GM23338 (cell line): Measurements from ENCODE around the gene SARDH. TPM values are rescaled to one million over a fixed set of nuclear protein-coding genes. Genes with fewer than 3 reads are reported as not detected.

Source experiments
- ATAC-seq: fragments of 200-7000 bp; cut with Tn5 transposase; 3 replicates; pipeline ENCODE4 v1.9.1; 2020
- DNase-seq: peaks from one replicate; pipeline ENCODE4 v3.0.0-alpha.2; 2015; ENCODE audit warnings: low spot score
- H2AFZ ChIP-seq: fragments of 200-600 bp; sonication (generic); 2 replicates; pipeline ENCODE4 v1.8.0; 2016; ENCODE audit warnings: antibody characterized with exemption, mild to moderate bottlenecking, moderate library complexity
- H3F3A ChIP-seq: fragments of 200-600 bp; sonication (generic); replicated peaks from 2 replicates; pipeline ENCODE4 v1.8.0; 2017; ENCODE audit warnings: antibody characterized with exemption, mixed run types, low read depth
- H3K27ac ChIP-seq: fragments of 200-600 bp; sonication (generic); 2 replicates; pipeline ENCODE4 v1.6.1; 2016; ENCODE audit warnings: low read depth
- H3K27me3 ChIP-seq: fragments of 200-600 bp; sonication (generic); 2 replicates; pipeline ENCODE4 v1.8.0; 2016; ENCODE audit warnings: mild to moderate bottlenecking, mixed run types, moderate library complexity; ENCODE audit not compliant: insufficient read depth
- H3K36me3 ChIP-seq: fragments of 200-600 bp; sonication (generic); 2 replicates; pipeline ENCODE4 v1.8.0; 2016; ENCODE audit warnings: mild to moderate bottlenecking; ENCODE audit not compliant: insufficient read depth
- H3K4me1 ChIP-seq: fragments of 200-600 bp; sonication (generic); 2 replicates; pipeline ENCODE4 v1.8.0; 2016; ENCODE audit warnings: mild to moderate bottlenecking, moderate library complexity; ENCODE audit not compliant: insufficient read depth
- H3K4me2 ChIP-seq: fragments of 200-600 bp; sonication (generic); 2 replicates; pipeline ENCODE4 v1.7.1; 2017; ENCODE audit warnings: mixed run types
- H3K4me3 ChIP-seq: fragments of 200-600 bp; sonication (generic); 2 replicates; pipeline ENCODE4 v1.6.1; 2016; ENCODE audit warnings: mixed run types
- H3K79me2 ChIP-seq: fragments of 200-600 bp; sonication (generic); replicated peaks from 2 replicates; pipeline ENCODE4 v1.8.0; 2017; ENCODE audit warnings: mild to moderate bottlenecking; ENCODE audit not compliant: insufficient read depth
- H3K9me2 ChIP-seq: fragments of 200-600 bp; sonication (generic); 2 replicates; pipeline ENCODE4 v1.8.0; 2017; ENCODE audit not compliant: insufficient read depth
- H4K20me1 ChIP-seq: fragments of 200-600 bp; sonication (generic); replicated peaks from 2 replicates; pipeline ENCODE4 v1.8.0; 2017; ENCODE audit warnings: mild to moderate bottlenecking; ENCODE audit not compliant: insufficient read depth
- H3K27ac Mint-ChIP-seq: 2 replicates; pipeline ENCODE4 v1.8.0; 2020; ENCODE audit warnings: inconsistent platforms, mild to moderate bottlenecking, moderate library complexity, mixed read lengths
- H3K27me3 Mint-ChIP-seq: 3 replicates; pipeline ENCODE4 v1.8.0; 2022; ENCODE audit warnings: low read depth, mild to moderate bottlenecking, moderate library complexity, mixed read lengths, inconsistent platforms; ENCODE audit not compliant: insufficient read depth, poor library complexity
- H3K36me3 Mint-ChIP-seq: 3 replicates; pipeline ENCODE4 v1.8.0; 2021; ENCODE audit warnings: low read depth, mild to moderate bottlenecking, inconsistent platforms, moderate library complexity, mixed read lengths
- H3K4me1 Mint-ChIP-seq: 3 replicates; pipeline ENCODE4 v1.8.0; 2020; ENCODE audit warnings: mild to moderate bottlenecking, inconsistent platforms, mixed read lengths
- H3K4me3 Mint-ChIP-seq: 3 replicates; pipeline ENCODE4 v1.8.0; 2021; ENCODE audit warnings: moderate library complexity, mild to moderate bottlenecking, inconsistent platforms, mixed read lengths
- H3K9me3 Mint-ChIP-seq: 3 replicates; pipeline ENCODE4 v1.8.0; 2020; ENCODE audit warnings: moderate library complexity, mild to moderate bottlenecking, inconsistent platforms, mixed read lengths
- CREB1 ChIP-seq: fragments of 250-450 bp; sonication (Bioruptor Pico); IDR thresholded peaks from 2 replicates; pipeline ENCODE4 v1.5.0; 2020; ENCODE audit warnings: low read depth, mild to moderate bottlenecking, moderate library complexity
- CTCF ChIP-seq, 2 experiments: fragments of 200-600 bp in 1 of 2; sonication (generic) in 1 of 2; conservative IDR thresholded peaks; 2 replicates each; pipeline versions ENCODE4 v1.5.1 to v1.6.1; 2016 to 2017; ENCODE audit warnings: antibody characterized with exemption in 2 of 2, low read depth in 2 of 2, mild to moderate bottlenecking in 2 of 2, moderate library complexity in 1 of 2
- ETS1 ChIP-seq: IDR thresholded peaks from 2 replicates; pipeline ENCODE4 v1.6.1; 2016; ENCODE audit warnings: antibody characterized with exemption
- EZH2 ChIP-seq: fragments of 200-600 bp; sonication (generic); IDR thresholded peaks from one replicate; pipeline ENCODE4 v1.8.0; 2017; ENCODE audit warnings: antibody characterized with exemption, mild to moderate bottlenecking, low read depth; ENCODE audit not compliant: unreplicated experiment
- EZH2phosphoT487 ChIP-seq: fragments of 200-600 bp; sonication (generic); IDR thresholded peaks from one replicate; pipeline ENCODE4 v1.8.1; 2018; ENCODE audit warnings: antibody characterized with exemption; ENCODE audit not compliant: unreplicated experiment
- JUNB ChIP-seq: IDR thresholded peaks from one replicate; pipeline ENCODE4 v1.6.1; 2016; ENCODE audit warnings: antibody characterized with exemption; ENCODE audit not compliant: unreplicated experiment
- NANOG ChIP-seq: IDR thresholded peaks from 2 replicates; pipeline ENCODE4 v1.6.1; 2016; ENCODE audit warnings: antibody characterized with exemption, borderline replicate concordance
- POLR2AphosphoS5 ChIP-seq: IDR thresholded peaks from 2 replicates; pipeline ENCODE4 v1.6.1; 2016; ENCODE audit warnings: antibody characterized with exemption, low read depth
- REST ChIP-seq: IDR thresholded peaks from one replicate; pipeline ENCODE4 v1.6.1; 2018; ENCODE audit warnings: antibody characterized with exemption; ENCODE audit not compliant: unreplicated experiment
- STAT1 ChIP-seq: IDR thresholded peaks from one replicate; pipeline ENCODE4 v1.6.1; 2016; ENCODE audit warnings: antibody characterized with exemption; ENCODE audit not compliant: unreplicated experiment
- ZNF114 ChIP-seq: fragments of 250-450 bp; sonication (Bioruptor Pico); IDR thresholded peaks from 2 replicates; pipeline ENCODE4 v1.5.0; 2020; ENCODE audit warnings: mild to moderate bottlenecking, moderate library complexity
- ZNF331 ChIP-seq: fragments of 250-450 bp; sonication (Bioruptor Pico); IDR thresholded peaks from 2 replicates; pipeline ENCODE4 v1.5.0; 2020; ENCODE audit warnings: low read depth, mild to moderate bottlenecking, moderate library complexity
- ZNF462 ChIP-seq: fragments of 250-450 bp; sonication (Bioruptor Pico); IDR thresholded peaks from 2 replicates; pipeline ENCODE4 v1.5.0; 2020; ENCODE audit warnings: mild to moderate bottlenecking, moderate library complexity
- polyA plus RNA-seq: library from polyadenylated mRNA; unstranded; fragments of >200 nt; fragmentation: Nextera tagmentation; extraction: Ambion mirVana; gene quantifications from 2 replicates; pipeline ENCODE4 v1.2.1, GENCODE V29; 2016
- total RNA-seq: library from RNA; depleted of rRNA; stranded (reverse); fragments of >200 nt; shearing (Covaris generic); gene quantifications from 2 replicates; pipeline ENCODE4 v1.2.3, GENCODE V29; 2014

SARDH gene
- total and polyA plus RNA-seq, 2 experiments from 2014 or later, result 2.8 to 10.4 TPM

GRCh38 chr9:133716564-133717112 lies 21.5 kb downstream of the SARDH start:
- Mint-ChIP-seq H3K27ac (no peak overlapping the region), H3K4me3 (no peak overlapping the region), H3K4me1 (peaks cover 17% of the 10 kb centered on the region), H3K27me3 (peaks cover 7% of the 10 kb centered on the region), H3K9me3 (peaks cover 5% of the 10 kb centered on the region), H3K36me3 (peaks cover 7% of the 10 kb centered on the region; the same call in 2 of the 3 replicates)
- no peaks in the 10 kb centered on the region; the same call in 1 of the 2 replicates for H3K36me3 ChIP-seq
- no peak overlapping the region for H3K4me2 ChIP-seq
- no peak for ATAC-seq
- no peak overlapping the region for H3K4me3 ChIP-seq
- no peak for TF ChIP-seq POLR2AphosphoS5
- no peak for TF ChIP-seq EZH2phosphoT487
- TF ChIP-seq REST, result no peak
- no peak for TF ChIP-seq EZH2
- no peak for TF ChIP-seq ZNF114 (CRISPR knock-in tag)
- no peak for TF ChIP-seq ZNF462 (CRISPR knock-in tag)
- TF ChIP-seq STAT1, result no peak
- TF ChIP-seq CTCF (conservative IDR thresholded peaks at IDR 0.05; ENCODE audit: low read depth in 2 of 2), result no peak
- TF ChIP-seq NANOG, result no peak
- no peak for TF ChIP-seq ZNF331
- TF ChIP-seq ETS1, result no peak
- no peak for TF ChIP-seq CREB1 (CRISPR knock-in tag)
- TF ChIP-seq JUNB, result no peak
- H3K79me2 ChIP-seq, result no peaks in the 10 kb centered on the region
- H3K4me1 ChIP-seq, result no peaks in the 10 kb centered on the region
- H4K20me1 ChIP-seq, result no peaks in the 10 kb centered on the region
- no peak overlapping the region for H3K27ac ChIP-seq
- H3F3A ChIP-seq, result no peaks in the 10 kb centered on the region
- no peaks in the 10 kb centered on the region for H3K9me2 ChIP-seq
- no peak for DNase-seq
- H2AFZ ChIP-seq, result no peak overlapping the region
- H3K27me3 ChIP-seq, result no peaks in the 10 kb centered on the region
